HepG2 (cell line): Measurements from ENCODE around the gene LYRM1. TPM values are rescaled to one million over a fixed set of nuclear protein-coding genes. Genes with fewer than 3 reads are reported as not detected.

Experiments used
- JUNB ChIP-seq: sonication (generic); formaldehyde crosslinking; IDR thresholded peaks from 2 replicates; pipeline ENCODE4 v1.8.0; 2022; ENCODE audit warnings: missing genetic modification reagents, mild to moderate bottlenecking, borderline replicate concordance
- NONO ChIP-seq, 2 experiments: fragments of 450-650 bp in 1 of 2; sonication (generic) in 1 of 2; formaldehyde crosslinking in 1 of 2; IDR thresholded peaks in 1 of 2; conservative IDR thresholded peaks in 1 of 2; 2 replicates each; pipeline versions ENCODE4 v1.6.1 to v1.8.0; 2017 to 2022; ENCODE audit warnings: mild to moderate bottlenecking in 1 of 2, missing genetic modification reagents in 1 of 2, moderate library complexity in 1 of 2
- SIX1 ChIP-seq: sonication (generic); formaldehyde crosslinking; IDR thresholded peaks from 2 replicates; pipeline ENCODE4 v1.4.0; 2020; ENCODE audit warnings: missing genetic modification reagents, borderline replicate concordance
- ZNF550 ChIP-seq: sonication (generic); formaldehyde crosslinking; IDR thresholded peaks from 2 replicates; pipeline ENCODE4 v1.4.0; 2020; ENCODE audit warnings: mild to moderate bottlenecking, missing genetic modification reagents, borderline replicate concordance
- polyA plus RNA-seq, 8 experiments: library from polyadenylated mRNA; depleted of rRNA in 3 of 8; stranded (reverse) in 7 of 8; unstranded in 1 of 8; fragments of >200 nt; fragmentation: Illumina TruSeq in 4 of 8; extraction: Trizol in 4 of 8; gene quantifications; 2 replicates each; pipeline versions ENCODE4 v1.2.1 to v1.2.3, GENCODE V29; 2011 to 2016; ENCODE audit warnings: low read depth in 4 of 8, missing spikeins in 1 of 8, mixed read lengths in 1 of 8; ENCODE audit not compliant: insufficient read depth in 1 of 8
- total RNA-seq, 5 experiments: library from RNA; depleted of rRNA; stranded (reverse); fragments of >200 nt; fragmentation: Illumina TruSeq; extraction: Trizol; gene quantifications; 2 replicates each; pipeline ENCODE4 v1.2.3, GENCODE V29; 2016; ENCODE audit warnings: low read depth in 1 of 5
- TF ChIP-seq, protein P1 (sequence below): sonication (generic); formaldehyde crosslinking; IDR thresholded peaks from 2 replicates; pipeline ENCODE4 v1.5.1; 2020; ENCODE audit warnings: missing genetic modification reagents, mild to moderate bottlenecking, borderline replicate concordance
- TF ChIP-seq, protein P2 (sequence below): IDR thresholded peaks from 2 replicates; pipeline ENCODE4 v1.6.1; 2016; ENCODE audit warnings: low read depth, missing genetic modification reagents, missing compliant biosample characterization
- TF ChIP-seq, protein P3 (sequence below): sonication (generic); formaldehyde crosslinking; IDR thresholded peaks from 2 replicates; pipeline ENCODE4 v1.5.1; 2020; ENCODE audit warnings: missing genetic modification reagents, mild to moderate bottlenecking, borderline replicate concordance
- TF ChIP-seq, protein P4 (sequence below): sonication (generic); formaldehyde crosslinking; IDR thresholded peaks from 2 replicates; pipeline ENCODE4 v1.5.1; 2020; ENCODE audit warnings: missing genetic modification reagents, mild to moderate bottlenecking, borderline replicate concordance
- TF ChIP-seq, protein P5 (sequence below): sonication (generic); formaldehyde crosslinking; IDR thresholded peaks from 2 replicates; pipeline ENCODE4 v1.4.0; 2020; ENCODE audit warnings: missing genetic modification reagents, borderline replicate concordance
- TF ChIP-seq, protein P6 (sequence below): sonication (generic); formaldehyde crosslinking; IDR thresholded peaks from 2 replicates; pipeline ENCODE4 v1.9.0; 2021; ENCODE audit warnings: missing genetic modification reagents, mild to moderate bottlenecking, borderline replicate concordance

The LYRM1 gene
- total and polyA plus RNA-seq, 2 of the 13 experiments (the other 11 are each of a cell fraction or from before 2014, with no cell fraction given), result 59.2 to 82.6 TPM

DNA sequence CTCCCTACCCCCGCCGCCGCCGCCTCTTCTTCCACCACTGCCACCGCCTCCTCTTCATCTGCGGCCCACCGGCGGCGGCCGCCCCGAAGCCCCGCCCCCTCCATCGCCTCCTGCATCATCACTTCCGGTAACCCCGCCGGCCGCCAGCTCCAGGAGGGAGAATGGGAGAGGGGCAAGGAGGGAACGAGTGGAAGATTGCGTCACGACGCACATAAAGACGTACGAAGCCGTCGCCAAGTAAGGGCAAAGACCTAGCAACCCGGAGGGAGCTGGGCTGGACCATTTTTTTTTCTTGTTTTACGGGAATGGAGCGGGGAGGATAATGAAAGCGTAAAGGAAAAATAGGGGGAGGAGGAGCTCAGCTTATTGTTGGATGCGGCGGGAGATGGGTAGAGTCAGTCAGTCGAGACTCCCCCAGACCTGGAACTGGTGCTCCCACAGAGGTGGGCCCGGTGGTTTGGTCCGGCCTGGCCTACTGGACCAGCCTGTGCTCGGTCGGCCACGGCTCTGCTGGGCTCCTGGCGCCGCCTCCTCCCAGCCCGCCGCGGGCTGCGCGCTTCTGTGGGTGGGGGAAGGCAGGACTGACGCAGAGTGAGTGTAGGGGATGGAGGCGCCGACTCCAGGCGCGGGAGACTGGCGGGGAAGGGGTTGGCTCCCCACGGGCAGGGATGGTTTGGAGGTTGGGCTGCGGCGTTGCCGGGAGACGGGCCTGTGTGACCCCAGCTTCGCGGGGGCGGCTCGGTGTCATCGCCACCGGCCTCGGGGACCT lies at the start of gene LYRM1, which contains the start of gene DCUN1D3 (continued):
- TF ChIP-seq, protein P1, sequence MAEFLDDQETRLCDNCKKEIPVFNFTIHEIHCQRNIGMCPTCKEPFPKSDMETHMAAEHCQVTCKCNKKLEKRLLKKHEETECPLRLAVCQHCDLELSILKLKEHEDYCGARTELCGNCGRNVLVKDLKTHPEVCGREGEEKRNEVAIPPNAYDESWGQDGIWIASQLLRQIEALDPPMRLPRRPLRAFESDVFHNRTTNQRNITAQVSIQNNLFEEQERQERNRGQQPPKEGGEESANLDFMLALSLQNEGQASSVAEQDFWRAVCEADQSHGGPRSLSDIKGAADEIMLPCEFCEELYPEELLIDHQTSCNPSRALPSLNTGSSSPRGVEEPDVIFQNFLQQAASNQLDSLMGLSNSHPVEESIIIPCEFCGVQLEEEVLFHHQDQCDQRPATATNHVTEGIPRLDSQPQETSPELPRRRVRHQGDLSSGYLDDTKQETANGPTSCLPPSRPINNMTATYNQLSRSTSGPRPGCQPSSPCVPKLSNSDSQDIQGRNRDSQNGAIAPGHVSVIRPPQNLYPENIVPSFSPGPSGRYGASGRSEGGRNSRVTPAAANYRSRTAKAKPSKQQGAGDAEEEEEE (CRISPR knock-in tag), result peak; percentile 94; the same call in 1 of the 2 replicates
- TF ChIP-seq, protein P2, sequence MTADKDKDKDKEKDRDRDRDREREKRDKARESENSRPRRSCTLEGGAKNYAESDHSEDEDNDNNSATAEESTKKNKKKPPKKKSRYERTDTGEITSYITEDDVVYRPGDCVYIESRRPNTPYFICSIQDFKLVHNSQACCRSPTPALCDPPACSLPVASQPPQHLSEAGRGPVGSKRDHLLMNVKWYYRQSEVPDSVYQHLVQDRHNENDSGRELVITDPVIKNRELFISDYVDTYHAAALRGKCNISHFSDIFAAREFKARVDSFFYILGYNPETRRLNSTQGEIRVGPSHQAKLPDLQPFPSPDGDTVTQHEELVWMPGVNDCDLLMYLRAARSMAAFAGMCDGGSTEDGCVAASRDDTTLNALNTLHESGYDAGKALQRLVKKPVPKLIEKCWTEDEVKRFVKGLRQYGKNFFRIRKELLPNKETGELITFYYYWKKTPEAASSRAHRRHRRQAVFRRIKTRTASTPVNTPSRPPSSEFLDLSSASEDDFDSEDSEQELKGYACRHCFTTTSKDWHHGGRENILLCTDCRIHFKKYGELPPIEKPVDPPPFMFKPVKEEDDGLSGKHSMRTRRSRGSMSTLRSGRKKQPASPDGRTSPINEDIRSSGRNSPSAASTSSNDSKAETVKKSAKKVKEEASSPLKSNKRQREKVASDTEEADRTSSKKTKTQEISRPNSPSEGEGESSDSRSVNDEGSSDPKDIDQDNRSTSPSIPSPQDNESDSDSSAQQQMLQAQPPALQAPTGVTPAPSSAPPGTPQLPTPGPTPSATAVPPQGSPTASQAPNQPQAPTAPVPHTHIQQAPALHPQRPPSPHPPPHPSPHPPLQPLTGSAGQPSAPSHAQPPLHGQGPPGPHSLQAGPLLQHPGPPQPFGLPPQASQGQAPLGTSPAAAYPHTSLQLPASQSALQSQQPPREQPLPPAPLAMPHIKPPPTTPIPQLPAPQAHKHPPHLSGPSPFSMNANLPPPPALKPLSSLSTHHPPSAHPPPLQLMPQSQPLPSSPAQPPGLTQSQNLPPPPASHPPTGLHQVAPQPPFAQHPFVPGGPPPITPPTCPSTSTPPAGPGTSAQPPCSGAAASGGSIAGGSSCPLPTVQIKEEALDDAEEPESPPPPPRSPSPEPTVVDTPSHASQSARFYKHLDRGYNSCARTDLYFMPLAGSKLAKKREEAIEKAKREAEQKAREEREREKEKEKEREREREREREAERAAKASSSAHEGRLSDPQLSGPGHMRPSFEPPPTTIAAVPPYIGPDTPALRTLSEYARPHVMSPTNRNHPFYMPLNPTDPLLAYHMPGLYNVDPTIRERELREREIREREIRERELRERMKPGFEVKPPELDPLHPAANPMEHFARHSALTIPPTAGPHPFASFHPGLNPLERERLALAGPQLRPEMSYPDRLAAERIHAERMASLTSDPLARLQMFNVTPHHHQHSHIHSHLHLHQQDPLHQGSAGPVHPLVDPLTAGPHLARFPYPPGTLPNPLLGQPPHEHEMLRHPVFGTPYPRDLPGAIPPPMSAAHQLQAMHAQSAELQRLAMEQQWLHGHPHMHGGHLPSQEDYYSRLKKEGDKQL (CRISPR knock-in tag), result no peak
- TF ChIP-seq, protein P3, sequence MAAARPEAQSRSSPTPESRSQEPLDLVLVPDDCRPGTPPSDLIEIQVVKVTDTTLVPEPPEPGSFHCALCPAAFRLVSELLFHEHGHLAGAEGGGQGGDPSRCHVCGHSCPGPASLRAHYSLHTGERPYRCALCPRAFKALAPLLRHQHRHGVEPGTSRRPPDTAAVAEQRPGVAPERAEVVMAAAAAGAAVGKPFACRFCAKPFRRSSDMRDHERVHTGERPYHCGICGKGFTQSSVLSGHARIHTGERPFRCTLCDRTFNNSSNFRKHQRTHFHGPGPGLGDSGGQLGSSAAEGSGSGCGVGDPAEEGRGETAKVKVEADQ, result peak; percentile 92
- TF ChIP-seq, protein P4, sequence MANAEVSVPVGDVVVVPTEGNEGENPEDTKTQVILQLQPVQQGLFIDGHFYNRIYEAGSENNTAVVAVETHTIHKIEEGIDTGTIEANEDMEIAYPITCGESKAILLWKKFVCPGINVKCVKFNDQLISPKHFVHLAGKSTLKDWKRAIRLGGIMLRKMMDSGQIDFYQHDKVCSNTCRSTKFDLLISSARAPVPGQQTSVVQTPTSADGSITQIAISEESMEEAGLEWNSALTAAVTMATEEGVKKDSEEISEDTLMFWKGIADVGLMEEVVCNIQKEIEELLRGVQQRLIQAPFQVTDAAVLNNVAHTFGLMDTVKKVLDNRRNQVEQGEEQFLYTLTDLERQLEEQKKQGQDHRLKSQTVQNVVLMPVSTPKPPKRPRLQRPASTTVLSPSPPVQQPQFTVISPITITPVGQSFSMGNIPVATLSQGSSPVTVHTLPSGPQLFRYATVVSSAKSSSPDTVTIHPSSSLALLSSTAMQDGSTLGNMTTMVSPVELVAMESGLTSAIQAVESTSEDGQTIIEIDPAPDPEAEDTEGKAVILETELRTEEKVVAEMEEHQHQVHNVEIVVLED (CRISPR knock-in tag), result peak; percentile 99
- TF ChIP-seq JUNB (CRISPR knock-in tag), result no peak
- TF ChIP-seq, protein P5, sequence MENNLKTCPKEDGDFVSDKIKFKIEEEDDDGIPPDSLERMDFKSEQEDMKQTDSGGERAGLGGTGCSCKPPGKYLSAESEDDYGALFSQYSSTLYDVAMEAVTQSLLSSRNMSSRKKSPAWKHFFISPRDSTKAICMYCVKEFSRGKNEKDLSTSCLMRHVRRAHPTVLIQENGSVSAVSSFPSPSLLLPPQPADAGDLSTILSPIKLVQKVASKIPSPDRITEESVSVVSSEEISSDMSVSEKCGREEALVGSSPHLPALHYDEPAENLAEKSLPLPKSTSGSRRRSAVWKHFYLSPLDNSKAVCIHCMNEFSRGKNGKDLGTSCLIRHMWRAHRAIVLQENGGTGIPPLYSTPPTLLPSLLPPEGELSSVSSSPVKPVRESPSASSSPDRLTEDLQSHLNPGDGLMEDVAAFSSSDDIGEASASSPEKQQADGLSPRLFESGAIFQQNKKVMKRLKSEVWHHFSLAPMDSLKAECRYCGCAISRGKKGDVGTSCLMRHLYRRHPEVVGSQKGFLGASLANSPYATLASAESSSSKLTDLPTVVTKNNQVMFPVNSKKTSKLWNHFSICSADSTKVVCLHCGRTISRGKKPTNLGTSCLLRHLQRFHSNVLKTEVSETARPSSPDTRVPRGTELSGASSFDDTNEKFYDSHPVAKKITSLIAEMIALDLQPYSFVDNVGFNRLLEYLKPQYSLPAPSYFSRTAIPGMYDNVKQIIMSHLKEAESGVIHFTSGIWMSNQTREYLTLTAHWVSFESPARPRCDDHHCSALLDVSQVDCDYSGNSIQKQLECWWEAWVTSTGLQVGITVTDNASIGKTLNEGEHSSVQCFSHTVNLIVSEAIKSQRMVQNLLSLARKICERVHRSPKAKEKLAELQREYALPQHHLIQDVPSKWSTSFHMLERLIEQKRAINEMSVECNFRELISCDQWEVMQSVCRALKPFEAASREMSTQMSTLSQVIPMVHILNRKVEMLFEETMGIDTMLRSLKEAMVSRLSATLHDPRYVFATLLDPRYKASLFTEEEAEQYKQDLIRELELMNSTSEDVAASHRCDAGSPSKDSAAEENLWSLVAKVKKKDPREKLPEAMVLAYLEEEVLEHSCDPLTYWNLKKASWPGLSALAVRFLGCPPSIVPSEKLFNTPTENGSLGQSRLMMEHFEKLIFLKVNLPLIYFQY, result peak; percentile 63; the same call in 1 of the 2 replicates
- TF ChIP-seq ZNF550 (CRISPR knock-in tag), result peak; percentile 82; the same call in 1 of the 2 replicates
- TF ChIP-seq, protein P6, sequence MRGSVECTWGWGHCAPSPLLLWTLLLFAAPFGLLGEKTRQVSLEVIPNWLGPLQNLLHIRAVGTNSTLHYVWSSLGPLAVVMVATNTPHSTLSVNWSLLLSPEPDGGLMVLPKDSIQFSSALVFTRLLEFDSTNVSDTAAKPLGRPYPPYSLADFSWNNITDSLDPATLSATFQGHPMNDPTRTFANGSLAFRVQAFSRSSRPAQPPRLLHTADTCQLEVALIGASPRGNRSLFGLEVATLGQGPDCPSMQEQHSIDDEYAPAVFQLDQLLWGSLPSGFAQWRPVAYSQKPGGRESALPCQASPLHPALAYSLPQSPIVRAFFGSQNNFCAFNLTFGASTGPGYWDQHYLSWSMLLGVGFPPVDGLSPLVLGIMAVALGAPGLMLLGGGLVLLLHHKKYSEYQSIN, result no peak
- peak; percentile 45; the same call in 1 of the 2 replicates for TF ChIP-seq NONO (IDR thresholded peaks at IDR 0.05)
- peak; percentile 87 for TF ChIP-seq NONO (CRISPR knock-in tag; conservative IDR thresholded peaks at IDR 0.05)
- TF ChIP-seq SIX1, result no peak
